Glutamatergic neuron (in vitro differentiated cells): Measurements from ENCODE around the gene TENT5C. TPM values are rescaled to one million over a fixed set of nuclear protein-coding genes. Genes with fewer than 3 reads are reported as not detected.

Source experiments
- DNase-seq: peaks from one replicate; pipeline ENCODE4 v3.0.0; 2022
- H3K27ac Mint-ChIP-seq: one replicate; pipeline ENCODE4 v1.8.0; 2020; ENCODE audit warnings: mild to moderate bottlenecking, mixed read lengths, inconsistent platforms; ENCODE audit not compliant: unreplicated experiment
- H3K27me3 Mint-ChIP-seq: one replicate; pipeline ENCODE4 v1.8.0; 2020; ENCODE audit warnings: mild to moderate bottlenecking, moderate library complexity, mixed read lengths, inconsistent platforms; ENCODE audit not compliant: unreplicated experiment
- H3K36me3 Mint-ChIP-seq: one replicate; pipeline ENCODE4 v1.8.0; 2020; ENCODE audit warnings: mild to moderate bottlenecking, mixed read lengths, inconsistent platforms; ENCODE audit not compliant: unreplicated experiment
- H3K4me1 Mint-ChIP-seq: one replicate; pipeline ENCODE4 v1.8.0; 2020; ENCODE audit warnings: mild to moderate bottlenecking, low read depth, mixed read lengths, inconsistent platforms; ENCODE audit not compliant: unreplicated experiment
- H3K4me3 Mint-ChIP-seq: one replicate; pipeline ENCODE4 v1.8.0; 2020; ENCODE audit warnings: mild to moderate bottlenecking, mixed read lengths, inconsistent platforms; ENCODE audit not compliant: unreplicated experiment
- H3K9me3 Mint-ChIP-seq: one replicate; pipeline ENCODE4 v1.8.0; 2020; ENCODE audit warnings: mild to moderate bottlenecking, moderate library complexity, mixed read lengths, inconsistent platforms; ENCODE audit not compliant: unreplicated experiment
- CTCF ChIP-seq: fragments of 200-600 bp; sonication (generic); IDR thresholded peaks from one replicate; pipeline ENCODE4 v1.5.0; 2021; ENCODE audit not compliant: partially characterized antibody, unreplicated experiment
- total RNA-seq: library from RNA; stranded (reverse); fragmentation: NEBNext Ultra II Directional; extraction: Animal tissue kit (Norgen Biotek cat#: 25700); gene quantifications from one replicate; pipeline ENCODE4 v1.2.1, GENCODE V29; 2021; ENCODE audit not compliant: unreplicated experiment

Gene TENT5C
- total RNA-seq, 1 donor from 2014 or later, result 0.27 TPM

GRCh38 chr1:117635805-117636204 lies 30.0 kb downstream of the TENT5C start:
- no peaks in the 10 kb centered on the region for H3K36me3 Mint-ChIP-seq
- no peak overlapping the region for H3K27ac Mint-ChIP-seq
- DNase-seq, result no peak

GRCh38 chr1:117636637-117637425 lies 31.0 kb downstream of the TENT5C start:
- Mint-ChIP-seq H3K27me3 (peaks cover 2% of the 10 kb centered on the region), H3K27ac (no peak overlapping the region), H3K9me3 (no peaks in the 10 kb centered on the region), H3K4me1 (peaks cover 4% of the 10 kb centered on the region), H3K4me3 (no peak overlapping the region), H3K36me3 (no peaks in the 10 kb centered on the region)
- DNase-seq, result no peak
- no peak for TF ChIP-seq CTCF

More at GRCh38 chr1:117635805-117636204, 30.0 kb downstream of the TENT5C start:
- H3K4me3 Mint-ChIP-seq, result no peak overlapping the region
- no peaks in the 10 kb centered on the region for H3K9me3 Mint-ChIP-seq
- no peak for TF ChIP-seq CTCF
- peaks cover 4% of the 10 kb centered on the region for H3K4me1 Mint-ChIP-seq
- peaks cover 2% of the 10 kb centered on the region for H3K27me3 Mint-ChIP-seq

- no peak for TF ChIP-seq CTCF
- peaks cover 4% of the 10 kb centered on the region for H3K4me1 Mint-ChIP-seq
- DNase-seq, result no peak
- peaks cover 2% of the 10 kb centered on the region for H3K27me3 Mint-ChIP-seq
- H3K9me3 Mint-ChIP-seq, result no peaks in the 10 kb centered on the region
- no peak overlapping the region for H3K4me3 Mint-ChIP-seq
- no peaks in the 10 kb centered on the region for H3K36me3 Mint-ChIP-seq
- no peak overlapping the region for H3K27ac Mint-ChIP-seq
Measured at GRCh38 chr1:117638141-117638540, 32.3 kb downstream of the TENT5C start.

- Mint-ChIP-seq H3K9me3 (no peaks in the 10 kb centered on the region), H3K36me3 (no peaks in the 10 kb centered on the region), H3K4me3 (no peak overlapping the region), H3K4me1 (peaks cover 4% of the 10 kb centered on the region), H3K27ac (no peak overlapping the region), H3K27me3 (peaks cover 2% of the 10 kb centered on the region)
- TF ChIP-seq CTCF, result no peak
- no peak for DNase-seq
Measured at GRCh38 chr1:117638759-117639158, 32.9 kb downstream of the TENT5C start.

GRCh38 chr1:117639741-117640140 lies 33.9 kb downstream of the TENT5C start:
- Mint-ChIP-seq H3K4me1 (peaks cover 4% of the 10 kb centered on the region), H3K27ac (no peak overlapping the region), H3K27me3 (peaks cover 2% of the 10 kb centered on the region), H3K4me3 (no peak overlapping the region), H3K36me3 (no peaks in the 10 kb centered on the region), H3K9me3 (no peaks in the 10 kb centered on the region)
- TF ChIP-seq CTCF, result no peak
- DNase-seq, result no peak
